Endothelial cell of umbilical vein (primary cell): ENCODE measurements around the gene CBX3.

Source experiments
- CTCF ChIP-seq, 2 donors: IDR thresholded peaks; 1 replicate in 1 of 2; 2 replicates in 1 of 2; pipeline ENCODE4 v1.5.1; 2011; ENCODE audit warnings: low read length in 2 of 2, mild to moderate bottlenecking in 2 of 2, moderate library complexity in 2 of 2, control low read depth in 1 of 2, inconsistent platforms in 1 of 2, low read depth in 1 of 2; ENCODE audit not compliant: insufficient read depth in 1 of 2; ENCODE audit errors: extremely low read depth in 1 of 2
- EZH2 ChIP-seq: IDR thresholded peaks from 2 replicates; pipeline ENCODE4 v1.6.1; 2012; ENCODE audit warnings: borderline replicate concordance, low read depth, mild to moderate bottlenecking, moderate library complexity, low read length, inconsistent platforms; ENCODE audit not compliant: severe bottlenecking
- JUN ChIP-seq: IDR thresholded peaks from 2 replicates; pipeline ENCODE4 v1.6.1; 2011; ENCODE audit warnings: borderline replicate concordance, low read depth; ENCODE audit not compliant: insufficient read length, insufficient read depth

GRCh38 chr7:26185844-26186180 is 15.7 kb upstream of the CBX3 start:
- TF ChIP-seq JUN (no peak), EZH2 (no peak), CTCF (IDR thresholded peaks at IDR 0.05; ENCODE audit: extremely low read depth in 1 of 2, insufficient read depth in 1 of 2, low read depth in 1 of 2, low read length in 2 of 2) (no peak)
